Keratinocyte (primary cell): ENCODE data around the gene PRKAG2. TPM values are rescaled to one million over a fixed set of nuclear protein-coding genes. Genes with fewer than 3 reads are reported as not detected.

ENCODE experiments used
- DNase-seq: peaks from one replicate; pipeline ENCODE4 v3.0.0-alpha.2; 2011; ENCODE audit warnings: low read depth, missing footprints, low spot score
- FAIRE-seq: peaks from 2 replicates; lab custom pipeline; 2011; peaks lifted over from hg19 to GRCh38; lab: Jason Lieb, UNC
- H2AFZ ChIP-seq: 2 replicates; pipeline ENCODE4 v1.6.0; 2012; ENCODE audit warnings: low read length, control low read depth, inconsistent platforms; ENCODE audit not compliant: control insufficient read depth
- H3K27ac ChIP-seq: 2 replicates; pipeline ENCODE4 v1.5.1; 2011; ENCODE audit warnings: low read length; ENCODE audit not compliant: control insufficient read depth, insufficient read depth
- H3K27me3 ChIP-seq: 3 replicates; pipeline ENCODE4 v1.6.0; 2011; ENCODE audit warnings: low read length; ENCODE audit not compliant: control insufficient read depth, insufficient read depth; ENCODE audit errors: extremely low read depth
- H3K36me3 ChIP-seq, 2 experiments: 2 replicates in 1 of 2; 3 replicates in 1 of 2; pipeline ENCODE4 v1.5.1; 2011; ENCODE audit warnings: low read length in 2 of 2, mild to moderate bottlenecking in 1 of 2; ENCODE audit not compliant: control insufficient read depth in 2 of 2, insufficient read depth in 2 of 2; ENCODE audit errors: extremely low read depth in 1 of 2
- H3K4me1 ChIP-seq: 3 replicates; pipeline ENCODE4 v1.5.1; 2011; ENCODE audit warnings: low read length; ENCODE audit not compliant: control insufficient read depth, insufficient read depth; ENCODE audit errors: extremely low read depth
- H3K4me2 ChIP-seq: 3 replicates; pipeline ENCODE4 v1.6.0; 2011; ENCODE audit warnings: low read depth, low read length; ENCODE audit not compliant: control insufficient read depth, insufficient read depth; ENCODE audit errors: extremely low read depth
- H3K4me3 ChIP-seq, 3 experiments: fragments of 200-600 bp in 1 of 3; sonication (generic) in 1 of 3; 2 replicates in 2 of 3; 3 replicates in 1 of 3; pipeline ENCODE4 v1.5.1; 2011 to 2016; ENCODE audit warnings: low read length in 3 of 3, mild to moderate bottlenecking in 3 of 3, control low read depth in 2 of 3, inconsistent platforms in 1 of 3, low read depth in 1 of 3, mixed read lengths in 1 of 3, mixed run types in 1 of 3, moderate library complexity in 1 of 3; ENCODE audit not compliant: control insufficient read depth in 2 of 3, insufficient read depth in 2 of 3; ENCODE audit errors: extremely low read depth in 1 of 3
- H3K79me2 ChIP-seq: 2 replicates; pipeline ENCODE4 v1.6.0; 2012; ENCODE audit warnings: low read length; ENCODE audit not compliant: control insufficient read depth, insufficient read depth
- H3K9ac ChIP-seq: 3 replicates; pipeline ENCODE4 v1.6.0; 2011; ENCODE audit warnings: low read length; ENCODE audit not compliant: control insufficient read depth, insufficient read depth; ENCODE audit errors: extremely low read depth
- H3K9me1 ChIP-seq: 3 replicates; pipeline ENCODE4 v1.6.0; 2011; ENCODE audit warnings: low read length; ENCODE audit not compliant: control insufficient read depth, insufficient read depth; ENCODE audit errors: extremely low read depth
- H3K9me3 ChIP-seq: 2 replicates; pipeline ENCODE4 v1.5.1; 2012; ENCODE audit warnings: low read depth, low read length; ENCODE audit not compliant: control insufficient read depth
- H4K20me1 ChIP-seq: 3 replicates; pipeline ENCODE4 v1.6.0; 2011; ENCODE audit warnings: low read length; ENCODE audit not compliant: control insufficient read depth, insufficient read depth; ENCODE audit errors: extremely low read depth
- CTCF ChIP-seq, 3 experiments: IDR thresholded peaks in 1 of 3; conservative IDR thresholded peaks in 1 of 3; optimal IDR thresholded peaks in 1 of 3; 2 replicates in 2 of 3; 3 replicates in 1 of 3; pipeline versions ENCODE3 to v1.5.1; 2011; ENCODE audit warnings: low read length in 3 of 3, mild to moderate bottlenecking in 3 of 3, moderate library complexity in 2 of 3, control low read depth in 1 of 3, inconsistent platforms in 1 of 3; ENCODE audit not compliant: insufficient read depth in 2 of 3; ENCODE audit errors: extremely low read depth in 1 of 3
- EZH2 ChIP-seq: IDR thresholded peaks from one replicate; pipeline ENCODE4 v1.6.1; 2012; ENCODE audit warnings: inconsistent platforms, mild to moderate bottlenecking, low read length, moderate library complexity
- dilution Hi-C: fragments of 300-500 bp; cut with MboI; formaldehyde crosslinking; loops from one replicate; pipeline ENCODE4 v1.7.0; 2020; ENCODE audit warnings: low sequenced_read_pairs; ENCODE audit not compliant: extremely low pct_ligation_motif_present
- polyA plus RNA-seq, 5 experiments: library from polyadenylated mRNA; depleted of rRNA in 3 of 5; stranded (reverse) in 3 of 5; stranded (forward) in 1 of 5; unstranded in 1 of 5; fragments of >200 nt; gene quantifications; 1 replicate in 1 of 5; 2 replicates in 3 of 5; 3 replicates in 1 of 5; pipeline versions ENCODE4 v1.2.1 to v1.2.3, GENCODE V29; 2011 to 2012; ENCODE audit warnings: missing spikeins in 2 of 5, low read depth in 1 of 5, low replicate concordance in 1 of 5

Gene PRKAG2
- polyA plus RNA-seq, 1 donor (not counting 4 experiments of a cell fraction or from before 2014, with no cell fraction given) = 39.5 TPM

- FAIRE-seq (no peak), DNase-seq (no peak)
- Histone ChIP-seq H3K27me3 (no peaks in the 10 kb centered on the region), H3K9me3 (no peaks in the 10 kb centered on the region), H3K4me3 (no peak overlapping the region), H3K9ac (no peak overlapping the region), H4K20me1 (no peaks in the 10 kb centered on the region), H2AFZ (no peak overlapping the region), H3K27ac (no peak overlapping the region), H3K4me1 (peaks cover 17% of the 10 kb centered on the region), H3K4me2 (no peak overlapping the region), H3K36me3 (no peaks in the 10 kb centered on the region), H3K9me1 (no peaks in the 10 kb centered on the region), H3K79me2 (no peaks in the 10 kb centered on the region)
- TF ChIP-seq CTCF (optimal IDR thresholded peaks at IDR 0.05 in 1 of 3, IDR thresholded peaks at IDR 0.05 in 1 of 3, conservative IDR thresholded peaks at IDR 0.05 in 1 of 3; ENCODE audit: extremely low read depth in 1 of 3, insufficient read depth in 2 of 3, low read length in 3 of 3) = no peak
- no peak for TF ChIP-seq EZH2
- dilution Hi-C loops = no loop called here
These were observed 169.8 kb downstream of the PRKAG2 start for GRCh38 chr7:151707105-151707469.

- dilution Hi-C loops = no loop called here
These were observed 170.4 kb downstream of the PRKAG2 start for GRCh38 chr7:151706277-151707104.

More at GRCh38 chr7:151706277-151707104, 170.4 kb downstream of the PRKAG2 start:
- Histone ChIP-seq H3K9me3 (no peaks in the 10 kb centered on the region), H3K36me3 (no peaks in the 10 kb centered on the region), H3K27me3 (no peaks in the 10 kb centered on the region), H3K4me2 (peak overlapping the region; percentile 58), H3K79me2 (no peaks in the 10 kb centered on the region), H3K4me3 (no peak overlapping the region), H3K9me1 (no peaks in the 10 kb centered on the region), H3K27ac (no peak overlapping the region), H4K20me1 (no peaks in the 10 kb centered on the region), H3K4me1 (peaks cover 17% of the 10 kb centered on the region), H2AFZ (peak overlapping the region; percentile 40), H3K9ac (no peak overlapping the region)
- no peak for DNase-seq
- FAIRE-seq = no peak
- no peak for TF ChIP-seq CTCF (optimal IDR thresholded peaks at IDR 0.05 in 1 of 3, IDR thresholded peaks at IDR 0.05 in 1 of 3, conservative IDR thresholded peaks at IDR 0.05 in 1 of 3; ENCODE audit: extremely low read depth in 1 of 3, insufficient read depth in 2 of 3, low read length in 3 of 3)
- TF ChIP-seq EZH2 = no peak
